Measurements from ENCODE around the gene CAMTA1.
"Not testable (repeated sequence)": the region's sequence is repeated elsewhere in the genome, so short reads cannot be mapped to it uniquely, and the experiment has no call there.

The CAMTA1 gene

GRCh38 chr1:6807782-6808181 is 22.5 kb downstream of the CAMTA1 start:
- no peak overlapping the region for H4K91ac ChIP-seq (ENCODE audit: low read depth, low read length)

GRCh38 chr1:6809461-6809860 is 24.2 kb downstream of the CAMTA1 start:
- Histone ChIP-seq H2BK5ac (ENCODE audit: low read depth, low read length, poor library complexity) (no peak overlapping the region), H3K18ac (ENCODE audit: low read length) (no peak overlapping the region), H3K14ac (ENCODE audit: low read length) (no peak overlapping the region), H2BK12ac (ENCODE audit: low read length) (no peak overlapping the region), H4K12ac (ENCODE audit: low read depth, low read length) (no peak overlapping the region), H2BK120ac (ENCODE audit: insufficient read depth, low read length, poor library complexity) (no peak overlapping the region), H3K79me1 (ENCODE audit: low read length) (no peaks in the 10 kb centered on the region), H3K79me2 (ENCODE audit: control insufficient read depth, insufficient read depth, low read length, poor library complexity) (no peaks in the 10 kb centered on the region), H2AFZ (ENCODE audit: insufficient read depth, low read length, poor library complexity) (no peak overlapping the region), H3K9ac (ENCODE audit: low read length) (no peak overlapping the region), H3K4me3 (ENCODE audit: low read depth, low read length) (no peak overlapping the region), H3K36me3 (ENCODE audit: control insufficient read depth in 1 of 2, insufficient read depth in 2 of 2, low read length in 2 of 2) (no peaks in the 10 kb centered on the region), H4K8ac (ENCODE audit: low read depth, low read length) (no peak overlapping the region), H4K91ac (ENCODE audit: low read depth, low read length) (no peak overlapping the region), H3K27me3 (ENCODE audit: insufficient read depth, low read length) (no peaks in the 10 kb centered on the region), H3K4me2 (ENCODE audit: low read length) (no peak overlapping the region), H3K23ac (ENCODE audit: low read length) (no peak overlapping the region), H3K27ac (ENCODE audit: low read depth, low read length) (no peak overlapping the region), H3K4me1 (ENCODE audit: control insufficient read depth in 1 of 2, insufficient read depth in 2 of 2, low read length in 2 of 2) (peaks cover 0 to 3% of the 10 kb centered on the region in 2 experiments), H3K9me3 (ENCODE audit: insufficient read depth, low read depth, low read length) (no peaks in the 10 kb centered on the region), H3K4ac (ENCODE audit: low read depth, low read length) (no peak overlapping the region), H2AK5ac (ENCODE audit: low read length) (no peak overlapping the region)
- no CpG with 5 or more reads among the region's 2 CpGs for WGBS (ENCODE audit: extremely low coverage, insufficient coverage, insufficient read length)
- DNase-seq, result peak; percentile 68 to 88

More at GRCh38 chr1:6807782-6808181, 22.5 kb downstream of the CAMTA1 start:
- Histone ChIP-seq H2BK12ac (ENCODE audit: low read length) (no peak overlapping the region), H2AK5ac (ENCODE audit: low read length) (no peak overlapping the region), H4K12ac (ENCODE audit: low read depth, low read length) (no peak overlapping the region), H3K9me3 (ENCODE audit: insufficient read depth, low read depth, low read length) (no peaks in the 10 kb centered on the region), H3K36me3 (ENCODE audit: control insufficient read depth in 1 of 2, insufficient read depth in 2 of 2, low read length in 2 of 2) (no peaks in the 10 kb centered on the region), H3K27ac (ENCODE audit: low read depth, low read length) (no peak overlapping the region), H4K8ac (ENCODE audit: low read depth, low read length) (no peak overlapping the region), H3K4me1 (ENCODE audit: control insufficient read depth in 1 of 2, insufficient read depth in 2 of 2, low read length in 2 of 2) (peaks cover 0 to 4% of the 10 kb centered on the region in 2 experiments), H3K23ac (ENCODE audit: low read length) (no peak overlapping the region), H3K27me3 (ENCODE audit: insufficient read depth, low read length) (no peaks in the 10 kb centered on the region), H3K14ac (ENCODE audit: low read length) (no peak overlapping the region), H3K9ac (ENCODE audit: low read length) (no peak overlapping the region), H3K18ac (ENCODE audit: low read length) (no peak overlapping the region), H2BK120ac (ENCODE audit: insufficient read depth, low read length, poor library complexity) (no peak overlapping the region), H3K4me2 (ENCODE audit: low read length) (no peak overlapping the region), H3K79me1 (ENCODE audit: low read length) (no peaks in the 10 kb centered on the region), H3K4me3 (ENCODE audit: low read depth, low read length) (no peak overlapping the region), H3K4ac (ENCODE audit: low read depth, low read length) (no peak overlapping the region), H3K79me2 (ENCODE audit: control insufficient read depth, insufficient read depth, low read length, poor library complexity) (no peaks in the 10 kb centered on the region), H2BK5ac (ENCODE audit: low read depth, low read length, poor library complexity) (no peak overlapping the region), H2AFZ (ENCODE audit: insufficient read depth, low read length, poor library complexity) (no peak overlapping the region)
- peak in 1 of 2 donors; percentile 41 for DNase-seq
- no CpG with 5 or more reads among the region's 3 CpGs for WGBS (ENCODE audit: extremely low coverage, insufficient coverage, insufficient read length)

GRCh38 chr1:6810146-6810734 is 25.0 kb downstream of the CAMTA1 start:
- not testable (repeated sequence) for H2BK5ac ChIP-seq (ENCODE audit: low read depth, low read length, poor library complexity); H3K4ac ChIP-seq (ENCODE audit: low read depth, low read length); H4K91ac ChIP-seq (ENCODE audit: low read depth, low read length); H3K36me3 ChIP-seq (ENCODE audit: control insufficient read depth in 1 of 2, insufficient read depth in 2 of 2, low read length in 2 of 2); H3K4me2 ChIP-seq (ENCODE audit: low read length); H2AK5ac ChIP-seq (ENCODE audit: low read length); H4K8ac ChIP-seq (ENCODE audit: low read depth, low read length); H4K12ac ChIP-seq (ENCODE audit: low read depth, low read length); H3K79me1 ChIP-seq (ENCODE audit: low read length); H2BK120ac ChIP-seq (ENCODE audit: insufficient read depth, low read length, poor library complexity); H3K27ac ChIP-seq (ENCODE audit: low read depth, low read length); H3K9me3 ChIP-seq (ENCODE audit: insufficient read depth, low read depth, low read length); H3K27me3 ChIP-seq (ENCODE audit: insufficient read depth, low read length); H3K14ac ChIP-seq (ENCODE audit: low read length); H3K4me1 ChIP-seq (ENCODE audit: control insufficient read depth in 1 of 2, insufficient read depth in 2 of 2, low read length in 2 of 2); H2BK12ac ChIP-seq (ENCODE audit: low read length); H3K79me2 ChIP-seq (ENCODE audit: control insufficient read depth, insufficient read depth, low read length, poor library complexity); H3K18ac ChIP-seq (ENCODE audit: low read length); H3K9ac ChIP-seq (ENCODE audit: low read length); H3K4me3 ChIP-seq (ENCODE audit: low read depth, low read length); H3K23ac ChIP-seq (ENCODE audit: low read length); H2AFZ ChIP-seq (ENCODE audit: insufficient read depth, low read length, poor library complexity)
- DNase-seq, result peak; percentile 97
- WGBS (ENCODE audit: extremely low coverage, insufficient coverage, insufficient read length), result no CpG with 5 or more reads among the region's 15 CpGs

- Histone ChIP-seq H3K4me3 (ENCODE audit: low read depth, low read length) (no peak overlapping the region), H2BK12ac (ENCODE audit: low read length) (no peak overlapping the region), H3K23ac (ENCODE audit: low read length) (no peak overlapping the region), H3K4ac (ENCODE audit: low read depth, low read length) (peak overlapping the region; percentile 25), H2BK120ac (ENCODE audit: insufficient read depth, low read length, poor library complexity) (no peak overlapping the region), H3K27me3 (ENCODE audit: insufficient read depth, low read length) (no peaks in the 10 kb centered on the region), H3K9me3 (ENCODE audit: insufficient read depth, low read depth, low read length) (no peaks in the 10 kb centered on the region), H2AK5ac (ENCODE audit: low read length) (no peak overlapping the region), H4K12ac (ENCODE audit: low read depth, low read length) (no peak overlapping the region), H4K8ac (ENCODE audit: low read depth, low read length) (no peak overlapping the region), H2AFZ (ENCODE audit: insufficient read depth, low read length, poor library complexity) (no peak overlapping the region), H3K79me2 (ENCODE audit: control insufficient read depth, insufficient read depth, low read length, poor library complexity) (peaks cover under 1% of the 10 kb centered on the region), H4K91ac (ENCODE audit: low read depth, low read length) (no peak overlapping the region), H3K79me1 (ENCODE audit: low read length) (no peaks in the 10 kb centered on the region), H3K36me3 (ENCODE audit: control insufficient read depth in 1 of 2, insufficient read depth in 2 of 2, low read length in 2 of 2) (no peaks in the 10 kb centered on the region), H3K4me1 (ENCODE audit: control insufficient read depth in 1 of 2, insufficient read depth in 2 of 2, low read length in 2 of 2) (peaks cover 0 to 3% of the 10 kb centered on the region in 2 experiments), H3K14ac (ENCODE audit: low read length) (no peak overlapping the region), H3K9ac (ENCODE audit: low read length) (no peak overlapping the region), H2BK5ac (ENCODE audit: low read depth, low read length, poor library complexity) (no peak overlapping the region), H3K27ac (ENCODE audit: low read depth, low read length) (no peak overlapping the region), H3K18ac (ENCODE audit: low read length) (no peak overlapping the region), H3K4me2 (ENCODE audit: low read length) (no peak overlapping the region)
- DNase-seq, result peak in 1 of 2 donors; percentile 21
- no CpG with 5 or more reads among the region's 8 CpGs for WGBS (ENCODE audit: extremely low coverage, insufficient coverage, insufficient read length)
Observed at GRCh38 chr1:6811583-6811982, 26.3 kb downstream of the CAMTA1 start.
